NCI-H1436 (cell line): ENCODE data around the gene PPP2R2D.

Experiments
- DNase-seq: peaks from one replicate; lab custom pipeline; 2025; lab: John Stamatoyannopoulos, UW

Gene PPP2R2D

GRCh38 chr10:131929122-131929845, 28.5 kb downstream of the PPP2R2D start:
- no peak for DNase-seq

GRCh38 chr10:131930150-131930549, 29.3 kb downstream of the PPP2R2D start:
- no peak for DNase-seq

- DNase-seq: no peak
Measured at GRCh38 chr10:131930586-131931330, 29.9 kb downstream of the PPP2R2D start.

GRCh38 chr10:131931981-131932380, 31.2 kb downstream of the PPP2R2D start:
- DNase-seq: no peak

- DNase-seq: no peak
Measured at GRCh38 chr10:131933016-131933695, 32.3 kb downstream of the PPP2R2D start.

- DNase-seq: no peak
Measured at GRCh38 chr10:131933696-131934086, 32.9 kb downstream of the PPP2R2D start.

GRCh38 chr10:131934769-131935168, 34.0 kb downstream of the PPP2R2D start:
- no peak for DNase-seq

- no peak for DNase-seq
Measured at GRCh38 chr10:131935260-131935659, 34.5 kb downstream of the PPP2R2D start.

- no peak for DNase-seq
Measured at GRCh38 chr10:131936294-131936693, 35.5 kb downstream of the PPP2R2D start.

GRCh38 chr10:131936736-131937135, 35.9 kb downstream of the PPP2R2D start:
- DNase-seq: no peak

GRCh38 chr10:131937836-131938235, 37.0 kb downstream of the PPP2R2D start:
- DNase-seq: no peak

- DNase-seq: no peak
Measured at GRCh38 chr10:131938681-131939080, 37.9 kb downstream of the PPP2R2D start.

GRCh38 chr10:131942455-131942854, 41.6 kb downstream of the PPP2R2D start:
- no peak for DNase-seq

GRCh38 chr10:131943021-131943814, 42.4 kb downstream of the PPP2R2D start:
- DNase-seq: no peak

- DNase-seq: no peak
Measured at GRCh38 chr10:131944412-131944811, 43.6 kb downstream of the PPP2R2D start.

GRCh38 chr10:131944976-131945695, 44.3 kb downstream of the PPP2R2D start:
- no peak for DNase-seq

GRCh38 chr10:131946321-131946751, 45.5 kb downstream of the PPP2R2D start:
- DNase-seq: no peak

- no peak for DNase-seq
Measured at GRCh38 chr10:131946880-131947279, 46.1 kb downstream of the PPP2R2D start.

- no peak for DNase-seq
Measured at GRCh38 chr10:131947631-131948347, 47.0 kb downstream of the PPP2R2D start.

GRCh38 chr10:131948501-131948900, 47.7 kb downstream of the PPP2R2D start:
- DNase-seq: no peak
